HG03095 (cell line): ENCODE measurements around the gene CEP131.

ENCODE experiments used
- ATAC-seq: cut with Tn5 transposase; IDR thresholded peaks from one replicate; pipeline ENCODE4 v1.9.1; 2021; ENCODE audit warnings: moderate library complexity; ENCODE audit not compliant: unreplicated experiment

The CEP131 gene

GRCh38 chr17:81203136-81203535 is 19.6 kb downstream of the CEP131 start:
- no peak for ATAC-seq

- ATAC-seq = no peak
Measured at GRCh38 chr17:81202318-81202717, 20.4 kb downstream of the CEP131 start.

GRCh38 chr17:81200695-81201580 is 21.8 kb downstream of the CEP131 start:
- ATAC-seq = no peak

GRCh38 chr17:81200201-81200600 is 22.6 kb downstream of the CEP131 start:
- ATAC-seq = no peak

- ATAC-seq = no peak
Measured at GRCh38 chr17:81199482-81199830, 23.3 kb downstream of the CEP131 start.

- ATAC-seq = no peak
Measured at GRCh38 chr17:81198826-81199481, 23.8 kb downstream of the CEP131 start.

GRCh38 chr17:81197831-81198490 is 24.8 kb downstream of the CEP131 start:
- no peak for ATAC-seq

- no peak for ATAC-seq
Measured at GRCh38 chr17:81197409-81197795, 25.4 kb downstream of the CEP131 start.

- no peak for ATAC-seq
Measured at GRCh38 chr17:81196505-81197408, 26.0 kb downstream of the CEP131 start.

- no peak for ATAC-seq
Measured at GRCh38 chr17:81195941-81196495, 26.7 kb downstream of the CEP131 start.

GRCh38 chr17:81194941-81195901 is 27.5 kb downstream of the CEP131 start:
- ATAC-seq = no peak

GRCh38 chr17:81194225-81194760 is 28.5 kb downstream of the CEP131 start:
- no peak for ATAC-seq

- ATAC-seq = no peak
Measured at GRCh38 chr17:81193470-81194224, 29.1 kb downstream of the CEP131 start.

- ATAC-seq = no peak
Measured at GRCh38 chr17:81193051-81193410, 29.7 kb downstream of the CEP131 start.

- no peak for ATAC-seq
Measured at GRCh38 chr17:81192386-81193050, 30.2 kb downstream of the CEP131 start.

- no peak for ATAC-seq
Measured at GRCh38 chr17:81191646-81192045, 31.1 kb downstream of the CEP131 start.

GRCh38 chr17:81191116-81191515 is 31.6 kb downstream of the CEP131 start:
- no peak for ATAC-seq

GRCh38 chr17:81190591-81190990 is 32.2 kb downstream of the CEP131 start:
- ATAC-seq = no peak
